ENCODE data around the gene NFATC2. TPM values are rescaled to one million over a fixed set of nuclear protein-coding genes. Genes with fewer than 3 reads are reported as not detected.

The NFATC2 gene
- total RNA-seq, 2 experiments from 2014 or later, result 44.3 to 45.2 TPM

- POLR2A ChIA-PET, result interaction anchor here (1.2 kb wide), 1 partner anchor 219 kb away, joined by 4 read pairs; no protein-coding TSS in a partner anchor
- CTCF ChIA-PET, result interaction anchor here (1.7 kb wide), 1 partner anchor 10 kb away, joined by 5 read pairs; no protein-coding TSS in a partner anchor
Observed at GRCh38 chr20:51388756-51389542, 153.6 kb downstream of the NFATC2 start.

- CTCF ChIA-PET, result no interaction called here
- POLR2A ChIA-PET, result no interaction called here
Observed at GRCh38 chr20:51388227-51388626, 154.3 kb downstream of the NFATC2 start.

GRCh38 chr20:51387125-51387875 is 155.2 kb downstream of the NFATC2 start:
- POLR2A ChIA-PET, result interaction anchor here (1.2 to 2.2 kb wide), 3 partner anchors 12 to 154 kb away, joined by 3 to 6 read pairs (median 5); no protein-coding TSS in a partner anchor
- CTCF ChIA-PET, result interaction anchor here (0.6 to 3.1 kb wide), 9 partner anchors 13 to 394 kb away, joined by 3 to 13 read pairs (median 5); no protein-coding TSS in a partner anchor

GRCh38 chr20:51386586-51386985 is 155.9 kb downstream of the NFATC2 start:
- ChIA-PET CTCF (interaction anchor here (0.6 to 3.1 kb wide), 12 partner anchors 13 to 399 kb away, joined by 3 to 13 read pairs (median 5); partner anchors contain the start of gene NFATC2), POLR2A (interaction anchor here (1.2 to 2.2 kb wide), 3 partner anchors 13 to 155 kb away, joined by 3 to 6 read pairs (median 5); no protein-coding TSS in a partner anchor)

GRCh38 chr20:51385646-51386530 is 156.6 kb downstream of the NFATC2 start:
- CTCF ChIA-PET, result interaction anchor here (0.6 to 3.1 kb wide), 16 partner anchors 14 to 399 kb away, joined by 3 to 13 read pairs (median 5); partner anchors contain the start of gene NFATC2
- POLR2A ChIA-PET, result interaction anchor here (0.9 to 2.2 kb wide), 4 partner anchors 13 to 156 kb away, joined by 3 to 6 read pairs (median 4); no protein-coding TSS in a partner anchor

- ChIA-PET POLR2A (interaction anchor here (0.5 to 2.2 kb wide), 6 partner anchors 20 to 210 kb away, joined by 3 to 6 read pairs (median 4); no protein-coding TSS in a partner anchor), CTCF (interaction anchor here (0.8 to 3.1 kb wide), 6 partner anchors 20 to 224 kb away, joined by 3 to 13 read pairs (median 5); no protein-coding TSS in a partner anchor)
Observed at GRCh38 chr20:51384875-51385274, 157.6 kb downstream of the NFATC2 start.

GRCh38 chr20:51383891-51384510 is 158.5 kb downstream of the NFATC2 start:
- ChIA-PET CTCF (interaction anchor here (0.8 kb wide), 1 partner anchor 29 kb away, joined by 4 read pairs; no protein-coding TSS in a partner anchor), POLR2A (interaction anchor here (0.7 to 1.2 kb wide), 2 partner anchors 21 to 170 kb away, joined by 4 to 5 read pairs; no protein-coding TSS in a partner anchor)

- CTCF ChIA-PET, result no interaction called here
- POLR2A ChIA-PET, result no interaction called here
Observed at GRCh38 chr20:51382986-51383821, 159.3 kb downstream of the NFATC2 start.

GRCh38 chr20:51382111-51382985 is 160.2 kb downstream of the NFATC2 start:
- CTCF ChIA-PET, result no interaction called here
- POLR2A ChIA-PET, result interaction anchor here (0.7 kb wide), 1 partner anchor 1695 kb away, joined by 3 read pairs; no protein-coding TSS in a partner anchor

- POLR2A ChIA-PET, result no interaction called here
- CTCF ChIA-PET, result interaction anchor here (0.6 kb wide), 1 partner anchor 9 kb away, joined by 3 read pairs; no protein-coding TSS in a partner anchor
Observed at GRCh38 chr20:51381557-51381956, 161.0 kb downstream of the NFATC2 start.

GRCh38 chr20:51380401-51381385 is 161.8 kb downstream of the NFATC2 start:
- ChIA-PET POLR2A (no interaction called here), CTCF (interaction anchor here (0.6 to 0.7 kb wide), 2 partner anchors 8 to 168 kb away, joined by 3 to 4 read pairs; no protein-coding TSS in a partner anchor)

GRCh38 chr20:51379601-51380341 is 162.7 kb downstream of the NFATC2 start:
- ChIA-PET POLR2A (no interaction called here), CTCF (interaction anchor here (0.7 to 1.4 kb wide), 2 partner anchors 169 to 234 kb away, joined by 3 to 4 read pairs; no protein-coding TSS in a partner anchor)

GRCh38 chr20:51378171-51378928 is 164.2 kb downstream of the NFATC2 start:
- POLR2A ChIA-PET, result no interaction called here

GRCh38 chr20:51377132-51377531 is 165.4 kb downstream of the NFATC2 start:
- POLR2A ChIA-PET, result no interaction called here
- CTCF ChIA-PET, result no interaction called here

More at GRCh38 chr20:51378171-51378928, 164.2 kb downstream of the NFATC2 start:
- CTCF ChIA-PET, result interaction anchor here (1.4 kb wide), 1 partner anchor 236 kb away, joined by 3 read pairs; no protein-coding TSS in a partner anchor
